Upper lobe of right lung (tissue), 1 donor: ENCODE results near the gene GLTPD2. TPM values are rescaled to one million over a fixed set of nuclear protein-coding genes. Genes with fewer than 3 reads are reported as not detected.

Experiments
- ATAC-seq: fragments of 200-7000 bp; cut with Tn5 transposase; one replicate; pipeline ENCODE4 v1.9.1; 2020; ENCODE audit warnings: mild to moderate bottlenecking, moderate library complexity
- DNase-seq: peaks from one replicate; pipeline ENCODE4 v3.0.0-alpha.2; 2020
- H3K27ac ChIP-seq: fragments of 200-600 bp; one replicate; pipeline ENCODE4 v1.8.0; 2022
- H3K27me3 ChIP-seq: fragments of 200-600 bp; one replicate; pipeline ENCODE4 v1.8.0; 2022; ENCODE audit warnings: mild to moderate bottlenecking
- H3K36me3 ChIP-seq: fragments of 200-600 bp; one replicate; pipeline ENCODE4 v1.8.0; 2022
- H3K4me1 ChIP-seq: fragments of 200-600 bp; one replicate; pipeline ENCODE4 v1.8.0; 2022
- H3K4me3 ChIP-seq: fragments of 200-600 bp; one replicate; pipeline ENCODE4 v1.8.0; 2022; ENCODE audit warnings: mild to moderate bottlenecking
- H3K9me3 ChIP-seq: fragments of 200-600 bp; one replicate; pipeline ENCODE4 v1.8.0; 2022
- intact Hi-C: fragments of 100-400 bp; cut with DNase I; formaldehyde crosslinking; loops from one replicate; pipeline ENCODE4 v1.11.0; 2022
- total RNA-seq: library from RNA; stranded (reverse); fragmentation: NEBNext Ultra II Directional; extraction: Animal tissue kit (Norgen Biotek cat#: 25700); gene quantifications from one replicate; pipeline ENCODE4 v1.2.1, GENCODE V29; 2021
- TF ChIP-seq, protein P1 (sequence below): fragments of 200-600 bp; IDR thresholded peaks from one replicate; pipeline ENCODE4 v1.8.0; 2022; ENCODE audit warnings: antibody characterized with exemption
- donor health status: DM: no; HTN: yes; CAD: no; lungs with severe emphysema.

GLTPD2 gene
- total RNA-seq, 1 donor from 2014 or later, result not detected

DNA sequence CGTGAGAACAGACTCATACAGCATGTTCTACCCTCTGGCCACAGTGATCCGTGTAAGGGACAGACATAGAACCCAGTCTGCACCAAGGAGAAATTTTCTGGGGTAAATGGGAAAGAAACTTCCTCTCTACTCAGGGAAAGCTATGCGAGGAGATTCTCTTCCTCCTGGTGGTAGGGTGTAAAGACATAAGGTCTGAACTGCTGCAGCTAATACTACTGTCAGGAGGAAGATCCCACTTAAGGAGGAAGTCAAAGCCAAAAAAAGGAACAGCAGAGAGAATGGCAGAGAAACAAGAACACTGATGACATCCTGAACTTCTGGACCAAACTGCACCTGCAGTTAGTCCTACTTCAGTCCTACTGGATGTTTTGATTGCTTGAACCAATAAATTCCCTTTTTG is 24.2 kb upstream of the GLTPD2 start:
- TF ChIP-seq, protein P1, sequence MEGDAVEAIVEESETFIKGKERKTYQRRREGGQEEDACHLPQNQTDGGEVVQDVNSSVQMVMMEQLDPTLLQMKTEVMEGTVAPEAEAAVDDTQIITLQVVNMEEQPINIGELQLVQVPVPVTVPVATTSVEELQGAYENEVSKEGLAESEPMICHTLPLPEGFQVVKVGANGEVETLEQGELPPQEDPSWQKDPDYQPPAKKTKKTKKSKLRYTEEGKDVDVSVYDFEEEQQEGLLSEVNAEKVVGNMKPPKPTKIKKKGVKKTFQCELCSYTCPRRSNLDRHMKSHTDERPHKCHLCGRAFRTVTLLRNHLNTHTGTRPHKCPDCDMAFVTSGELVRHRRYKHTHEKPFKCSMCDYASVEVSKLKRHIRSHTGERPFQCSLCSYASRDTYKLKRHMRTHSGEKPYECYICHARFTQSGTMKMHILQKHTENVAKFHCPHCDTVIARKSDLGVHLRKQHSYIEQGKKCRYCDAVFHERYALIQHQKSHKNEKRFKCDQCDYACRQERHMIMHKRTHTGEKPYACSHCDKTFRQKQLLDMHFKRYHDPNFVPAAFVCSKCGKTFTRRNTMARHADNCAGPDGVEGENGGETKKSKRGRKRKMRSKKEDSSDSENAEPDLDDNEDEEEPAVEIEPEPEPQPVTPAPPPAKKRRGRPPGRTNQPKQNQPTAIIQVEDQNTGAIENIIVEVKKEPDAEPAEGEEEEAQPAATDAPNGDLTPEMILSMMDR, result no peak
- intact Hi-C loops, result no loop called here
- H3K9me3 ChIP-seq, result no peaks in the 10 kb centered on the region
- no peaks in the 10 kb centered on the region for H3K4me1 ChIP-seq
- H3K4me3 ChIP-seq, result no peak overlapping the region
- no peaks in the 10 kb centered on the region for H3K27me3 ChIP-seq
- peak; percentile 84 for ATAC-seq
- H3K27ac ChIP-seq, result no peak overlapping the region
- no peak for DNase-seq
- no peaks in the 10 kb centered on the region for H3K36me3 ChIP-seq

DNA sequence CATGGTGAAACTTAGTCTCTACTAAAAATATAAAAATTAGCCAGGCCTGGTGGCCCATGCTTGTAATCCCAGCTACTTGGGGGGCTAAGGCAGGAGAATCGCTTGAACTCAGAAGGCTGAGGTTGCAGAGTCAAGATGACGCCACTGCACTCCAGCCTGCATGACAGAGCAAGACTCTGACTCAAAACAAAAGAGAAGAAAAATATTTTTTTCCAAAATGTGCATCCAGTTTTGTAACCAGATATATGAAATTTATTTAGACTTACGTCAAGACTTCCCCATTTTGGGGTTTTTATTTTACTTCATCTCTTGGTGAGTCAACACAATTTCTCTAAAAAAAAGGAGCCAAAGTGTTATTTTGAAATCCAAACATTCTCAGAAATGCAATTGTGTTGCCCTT is 22.6 kb upstream of the GLTPD2 start:
- TF ChIP-seq, protein P1, result no peak
- Histone ChIP-seq H3K9me3 (no peaks in the 10 kb centered on the region), H3K27me3 (no peaks in the 10 kb centered on the region), H3K4me3 (no peak overlapping the region), H3K36me3 (no peaks in the 10 kb centered on the region), H3K27ac (peak overlapping the region; percentile 47), H3K4me1 (no peaks in the 10 kb centered on the region)
- intact Hi-C loops, result no loop called here
- DNase-seq (no peak), ATAC-seq (peak; percentile 51)

DNA sequence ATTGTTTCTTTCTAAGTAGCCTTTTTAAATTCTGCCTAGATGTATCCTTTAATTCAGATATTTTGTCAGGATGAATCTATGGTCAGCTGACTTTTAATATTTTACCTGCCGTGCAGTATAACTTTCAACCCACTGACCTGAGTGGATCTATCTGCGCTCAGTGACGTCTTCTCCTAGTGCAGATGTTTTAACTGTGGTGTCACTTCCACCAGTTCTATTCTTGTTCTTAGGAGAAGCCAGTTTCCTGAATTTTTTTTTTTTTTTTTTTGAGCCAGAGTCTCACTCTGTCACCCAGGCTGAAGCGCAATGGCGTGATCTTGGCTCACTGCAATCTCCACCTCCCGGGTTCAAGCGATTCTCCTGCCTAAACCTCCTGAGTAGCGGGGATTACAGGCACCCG is 22.0 kb upstream of the GLTPD2 start:
- no peaks in the 10 kb centered on the region for H3K9me3 ChIP-seq
- intact Hi-C loops, result no loop called here
- TF ChIP-seq, protein P1, result no peak
- no peaks in the 10 kb centered on the region for H3K36me3 ChIP-seq
- no peak for ATAC-seq
- H3K4me1 ChIP-seq, result no peaks in the 10 kb centered on the region
- H3K27ac ChIP-seq, result no peak overlapping the region
- no peak for DNase-seq
- no peak overlapping the region for H3K4me3 ChIP-seq
- H3K27me3 ChIP-seq, result no peaks in the 10 kb centered on the region

DNA sequence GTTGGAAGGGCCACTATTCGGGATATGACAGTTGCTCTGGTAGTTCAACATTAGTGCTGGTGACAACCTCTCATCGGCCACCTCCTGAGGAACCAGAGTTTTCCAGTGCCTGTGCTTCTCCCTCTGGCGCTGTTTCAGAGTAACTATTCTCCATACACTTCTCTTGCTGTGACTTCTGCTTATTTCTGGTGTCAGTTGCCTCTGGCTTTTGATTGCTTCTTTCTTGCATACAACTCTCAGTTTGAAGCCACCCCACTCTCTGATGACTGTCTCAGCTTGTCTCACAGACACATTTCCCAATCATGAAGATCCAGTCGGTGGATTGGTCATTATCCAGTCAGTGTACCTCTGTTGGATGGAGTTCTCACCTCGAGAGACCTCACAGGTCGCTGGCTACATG is 20.5 kb upstream of the GLTPD2 start:
- ATAC-seq, result peak; percentile 64
- no peaks in the 10 kb centered on the region for H3K36me3 ChIP-seq
- DNase-seq, result no peak
- TF ChIP-seq, protein P1, result no peak
- no peaks in the 10 kb centered on the region for H3K27me3 ChIP-seq
- peak overlapping the region; percentile 51 for H3K27ac ChIP-seq
- H3K4me1 ChIP-seq, result no peaks in the 10 kb centered on the region
- no peaks in the 10 kb centered on the region for H3K9me3 ChIP-seq
- no peak overlapping the region for H3K4me3 ChIP-seq
- intact Hi-C loops, result no loop called here

DNA sequence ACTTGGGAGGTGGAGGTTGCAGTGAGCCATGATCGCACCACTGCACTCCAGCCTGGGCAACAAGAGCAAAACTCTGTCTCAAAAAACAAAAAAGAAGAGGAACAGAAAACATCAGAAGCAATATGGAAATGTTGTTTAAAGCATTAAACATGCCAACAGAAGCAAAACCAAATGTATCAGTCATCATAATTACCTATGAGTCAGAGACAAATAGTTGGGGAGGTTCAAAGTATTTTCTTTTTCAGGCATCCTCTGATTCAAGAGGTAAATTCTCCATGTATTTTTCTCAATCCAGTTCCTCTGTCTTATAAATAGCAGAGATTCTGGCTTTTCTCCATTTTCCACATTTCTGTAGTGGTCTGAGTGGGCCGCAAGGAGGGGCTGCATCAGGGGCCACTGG is 19.1 kb upstream of the GLTPD2 start:
- no peaks in the 10 kb centered on the region for H3K36me3 ChIP-seq
- no peak for DNase-seq
- no peaks in the 10 kb centered on the region for H3K9me3 ChIP-seq
- H3K4me1 ChIP-seq, result no peaks in the 10 kb centered on the region
- no peak overlapping the region for H3K4me3 ChIP-seq
- no peak overlapping the region for H3K27ac ChIP-seq
- intact Hi-C loops, result no loop called here
- TF ChIP-seq, protein P1, result no peak
- no peaks in the 10 kb centered on the region for H3K27me3 ChIP-seq
- no peak for ATAC-seq

DNA sequence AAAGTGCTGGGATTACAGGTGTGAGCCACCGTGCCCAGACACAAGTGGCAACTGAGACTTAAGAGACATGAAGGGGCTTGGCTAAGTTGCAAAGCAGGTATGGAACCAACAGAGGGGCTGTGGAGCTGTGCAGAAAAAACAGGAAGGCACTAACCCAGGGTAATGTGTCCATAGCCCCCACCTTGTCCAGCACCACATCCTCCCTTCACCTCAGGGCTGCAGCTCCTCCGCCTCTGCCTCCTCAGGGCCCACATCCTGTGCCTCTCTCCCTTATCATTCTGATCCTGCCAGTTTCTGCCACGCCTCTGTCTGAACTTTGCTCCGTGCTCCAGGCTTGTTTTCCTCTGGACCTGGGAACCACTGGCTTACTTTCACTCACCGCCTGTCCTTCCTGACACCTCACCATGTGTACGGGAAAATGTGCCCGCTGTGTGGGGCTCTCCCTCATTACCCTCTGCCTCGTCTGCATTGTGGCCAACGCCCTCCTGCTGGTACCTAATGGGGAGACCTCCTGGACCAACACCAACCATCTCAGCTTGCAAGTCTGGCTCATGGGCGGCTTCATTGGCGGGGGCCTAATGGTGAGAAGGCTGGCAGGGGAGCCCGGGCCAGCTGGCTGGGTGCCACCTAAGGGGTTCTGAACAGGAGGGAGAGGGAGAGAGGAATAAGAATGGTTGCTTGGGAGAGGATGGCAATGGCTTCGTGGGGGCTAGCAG is 17.1 kb upstream of the GLTPD2 start, which contains the start of gene TM4SF5:
Gene TM4SF5 (plus strand): TSS at position 368 of the 716 bp plus-strand sequence. CDS start 37 bp downstream, at position 405.
- no peaks in the 10 kb centered on the region for H3K9me3 ChIP-seq
- TF ChIP-seq, protein P1, result no peak
- intact Hi-C loops, result no loop called here
- H3K27me3 ChIP-seq, result no peaks in the 10 kb centered on the region
- H3K4me3 ChIP-seq, result no peak within 1 kb of the TSS
- H3K36me3 ChIP-seq, result no peaks in the 10 kb centered on the region
- ATAC-seq (no peak), DNase-seq (no peak)
- H3K27ac ChIP-seq, result no peak within 1 kb of the TSS
- H3K4me1 ChIP-seq, result no peaks in the 10 kb centered on the region
